Gastroesophageal sphincter (tissue), 3 donors: ENCODE data around the gene EHD1.

Source experiments
- POLR2A ChIP-seq, 2 donors: fragments of 450-650 bp; IDR thresholded peaks; one replicate each; pipeline ENCODE4 v1.6.1; 2017; ENCODE audit warnings: antibody characterized with exemption in 2 of 2, mild to moderate bottlenecking in 2 of 2, moderate library complexity in 1 of 2
- POLR2AphosphoS5 ChIP-seq: sonication (generic); formaldehyde crosslinking; IDR thresholded peaks from one replicate; pipeline ENCODE4 v1.6.1; 2017; ENCODE audit warnings: antibody characterized with exemption
- TF ChIP-seq, protein P1 (sequence below), 4 experiments: fragments of 200-600 bp in 2 of 4; fragments of 450-650 bp in 2 of 4; sonication (generic) in 1 of 4; IDR thresholded peaks; one replicate each; pipeline ENCODE4 v1.5.1; 2017 to 2019; ENCODE audit warnings: antibody characterized with exemption in 4 of 4, mild to moderate bottlenecking in 2 of 4, moderate library complexity in 2 of 4

DNA sequence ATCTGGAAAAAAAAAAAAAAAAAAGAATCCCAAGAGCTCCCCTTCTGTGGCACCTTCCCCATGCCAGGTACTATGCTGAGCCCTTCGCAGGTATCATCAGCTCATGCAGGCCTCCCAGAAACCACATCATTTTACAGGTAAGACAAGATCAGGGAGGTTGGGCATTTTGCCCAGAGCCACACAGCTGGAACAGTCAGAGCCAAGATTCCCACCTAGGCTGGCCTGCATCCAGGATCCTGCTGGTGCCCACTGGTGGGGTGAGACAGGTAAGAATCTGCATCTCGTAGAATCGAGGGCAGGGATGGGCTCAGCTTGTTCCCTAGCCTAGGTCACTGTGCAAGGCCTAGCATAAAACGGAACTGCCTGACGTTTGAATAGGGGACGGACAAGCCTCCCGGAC lies 52.4 kb downstream of the EHD1 start:
- TF ChIP-seq, protein P1, sequence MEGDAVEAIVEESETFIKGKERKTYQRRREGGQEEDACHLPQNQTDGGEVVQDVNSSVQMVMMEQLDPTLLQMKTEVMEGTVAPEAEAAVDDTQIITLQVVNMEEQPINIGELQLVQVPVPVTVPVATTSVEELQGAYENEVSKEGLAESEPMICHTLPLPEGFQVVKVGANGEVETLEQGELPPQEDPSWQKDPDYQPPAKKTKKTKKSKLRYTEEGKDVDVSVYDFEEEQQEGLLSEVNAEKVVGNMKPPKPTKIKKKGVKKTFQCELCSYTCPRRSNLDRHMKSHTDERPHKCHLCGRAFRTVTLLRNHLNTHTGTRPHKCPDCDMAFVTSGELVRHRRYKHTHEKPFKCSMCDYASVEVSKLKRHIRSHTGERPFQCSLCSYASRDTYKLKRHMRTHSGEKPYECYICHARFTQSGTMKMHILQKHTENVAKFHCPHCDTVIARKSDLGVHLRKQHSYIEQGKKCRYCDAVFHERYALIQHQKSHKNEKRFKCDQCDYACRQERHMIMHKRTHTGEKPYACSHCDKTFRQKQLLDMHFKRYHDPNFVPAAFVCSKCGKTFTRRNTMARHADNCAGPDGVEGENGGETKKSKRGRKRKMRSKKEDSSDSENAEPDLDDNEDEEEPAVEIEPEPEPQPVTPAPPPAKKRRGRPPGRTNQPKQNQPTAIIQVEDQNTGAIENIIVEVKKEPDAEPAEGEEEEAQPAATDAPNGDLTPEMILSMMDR (IDR thresholded peaks at IDR 0.05), result no peak
- TF ChIP-seq POLR2A (IDR thresholded peaks at IDR 0.05) (no peak), POLR2AphosphoS5 (no peak)
